Measurements from ENCODE around the gene ADAMTSL5. TPM values are rescaled to one million over a fixed set of nuclear protein-coding genes. Genes with fewer than 3 reads are reported as not detected.

The ADAMTSL5 gene
- total and polyA plus RNA-seq, 2 of the 13 experiments (the other 11 are each of a cell fraction or from before 2014, with no cell fraction given) = 0.60 to 2.7 TPM

- H3K9ac ChIP-seq (ENCODE audit: insufficient read depth, low read depth, low read length) = no peak overlapping the region
- H3K4me2 ChIP-seq (ENCODE audit: low read depth, low read length) = no peak overlapping the region
- FAIRE-seq (no peak), ATAC-seq (no peak), DNase-seq (ENCODE audit: low spot score) (peak; percentile 44)
- in situ Hi-C loops (cut with HindIII; ENCODE audit: extremely low pct_ligation_motif_present, low pct_unique_long_range_greater_than_20kb) = no loop called here
- WGBS (ENCODE audit: low lambda C conversion rate) = 31% methylated on average over 8 of the region's 8 CpGs
- no TSS peak for BruUV-seq (replicated peaks)
- peaks cover 21% of the 10 kb centered on the region for H3K4me1 ChIP-seq (ENCODE audit: insufficient read depth, low read length)
- no peak overlapping the region for H3K4me3 ChIP-seq (replicated peaks in 1 of 3; ENCODE audit: insufficient read depth in 1 of 3, low read depth in 2 of 3, low read length in 3 of 3)
- H3K27me3 ChIP-seq (ENCODE audit: control insufficient read depth in 1 of 2, insufficient read depth in 2 of 2, low read length in 2 of 2) = peaks cover 0 to 28% of the 10 kb centered on the region in 2 experiments; a peak in 3 of 5 replicates
- ChIA-PET POLR2A (no interaction called here), CTCF (ENCODE audit: low intra/inter-chr PET ratio, low total read pairs) (no interaction called here)
- intact Hi-C loops (cut with micrococcal nuclease; ENCODE audit: unreplicated experiment) = no loop called here
- H3K79me2 ChIP-seq (ENCODE audit: insufficient read depth, low read length) = no peaks in the 10 kb centered on the region
- no peak overlapping the region for H3K27ac ChIP-seq (ENCODE audit: extremely low read length, insufficient read depth, low read length)
- no peaks in the 10 kb centered on the region for H3K36me3 ChIP-seq (replicated peaks in 1 of 2; ENCODE audit: control insufficient read depth in 1 of 2, insufficient read depth in 2 of 2, low read length in 2 of 2)
- H4K20me1 ChIP-seq (ENCODE audit: insufficient read depth, low read length) = no peaks in the 10 kb centered on the region
- no peaks in the 10 kb centered on the region for H3K9me3 ChIP-seq (ENCODE audit: low read length)
- no peak overlapping the region for H2AFZ ChIP-seq (ENCODE audit: low read length)
- TF ChIP-seq ZBTB8A (CRISPR knock-in tag; IDR thresholded peaks at IDR 0.05; ENCODE audit: borderline replicate concordance, low read depth) (no peak), SP140L (CRISPR knock-in tag; IDR thresholded peaks at IDR 0.05; ENCODE audit: borderline replicate concordance) (no peak), MXD1 (CRISPR knock-in tag; IDR thresholded peaks at IDR 0.05) (no peak), NFYC (CRISPR knock-in tag; IDR thresholded peaks at IDR 0.05) (peak; percentile 69), ATF7 (IDR thresholded peaks at IDR 0.05) (peak; percentile 94), ATF7 (CRISPR knock-in tag; IDR thresholded peaks at IDR 0.05) (no peak), POGK (CRISPR knock-in tag; conservative IDR thresholded peaks at IDR 0.05) (no peak), SP2 (CRISPR knock-in tag; IDR thresholded peaks at IDR 0.05) (no peak), ATRX (CRISPR knock-in tag; IDR thresholded peaks at IDR 0.05; ENCODE audit: borderline replicate concordance) (no peak), RBM22 (optimal IDR thresholded peaks at IDR 0.05; ENCODE audit: low read length) (no peak), STAT6 (CRISPR knock-in tag; IDR thresholded peaks at IDR 0.05; ENCODE audit: borderline replicate concordance) (no peak), ZNF773 (CRISPR knock-in tag; IDR thresholded peaks at IDR 0.05; ENCODE audit: borderline replicate concordance) (no peak), ARNT (IDR thresholded peaks at IDR 0.05) (no peak), ZNF253 (CRISPR knock-in tag; IDR thresholded peaks at IDR 0.05; ENCODE audit: borderline replicate concordance) (no peak), ZNF326 (CRISPR knock-in tag; IDR thresholded peaks at IDR 0.05; ENCODE audit: borderline replicate concordance) (no peak), NFYB (CRISPR knock-in tag; IDR thresholded peaks at IDR 0.05) (peak; percentile 67), ZBTB25 (CRISPR knock-in tag; IDR thresholded peaks at IDR 0.05) (no peak), ZNF614 (CRISPR knock-in tag; IDR thresholded peaks at IDR 0.05; ENCODE audit: borderline replicate concordance) (no peak), HOXA3 (CRISPR knock-in tag; IDR thresholded peaks at IDR 0.05) (no peak), ZSCAN22 (CRISPR knock-in tag; IDR thresholded peaks at IDR 0.05) (no peak)
- TF ChIP-seq, protein P1, sequence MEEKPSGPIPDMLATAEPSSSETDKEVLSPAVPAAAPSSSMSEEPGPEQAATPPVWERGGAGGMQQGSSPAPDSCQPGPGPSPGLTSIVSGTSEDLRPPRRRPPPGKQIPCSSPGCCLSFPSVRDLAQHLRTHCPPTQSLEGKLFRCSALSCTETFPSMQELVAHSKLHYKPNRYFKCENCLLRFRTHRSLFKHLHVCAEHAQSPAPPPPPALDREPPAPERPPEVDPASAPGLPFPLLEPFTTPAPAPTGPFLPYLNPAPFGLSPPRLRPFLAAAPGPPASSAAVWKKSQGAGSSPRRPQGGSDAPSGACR (CRISPR knock-in tag; IDR thresholded peaks at IDR 0.05) = no peak
Observed at GRCh38 chr19:1516395-1516753, 3.6 kb upstream of the ADAMTSL5 start.

Measured in HepG2 (cell line).